Spleen (tissue), 11 donors: ENCODE results near the gene ADAP1. TPM values are rescaled to one million over a fixed set of nuclear protein-coding genes. Genes with fewer than 3 reads are reported as not detected.
A peak's percentile ranks its signal among the peaks of the same experiment; 100 is the strongest.

Experiments used
- DNase-seq: peaks from one replicate; pipeline ENCODE4 v3.0.0-alpha.2; 2020
- H3K27ac ChIP-seq, 8 donors: fragments of 200-600 bp; sonication (generic) in 7 of 8; 1 replicate in 4 of 8; 2 replicates in 4 of 8; pipeline versions ENCODE4 v1.5.0 to v1.8.0; 2016 to 2021; ENCODE audit warnings: inconsistent platforms in 4 of 8, mild to moderate bottlenecking in 4 of 8, moderate library complexity in 1 of 8
- H3K27me3 ChIP-seq, 7 donors: fragments of 200-600 bp; sonication (generic) in 6 of 7; replicated peaks in 1 of 7; 1 replicate in 4 of 7; 2 replicates in 3 of 7; pipeline versions ENCODE4 v1.5.0 to v1.8.0; 2016 to 2021; ENCODE audit warnings: inconsistent platforms in 3 of 7, mild to moderate bottlenecking in 1 of 7
- H3K36me3 ChIP-seq, 6 donors: fragments of 200-600 bp; sonication (generic) in 5 of 6; 1 replicate in 4 of 6; 2 replicates in 2 of 6; pipeline versions ENCODE4 v1.5.0 to v1.8.0; 2016 to 2021; ENCODE audit warnings: inconsistent platforms in 2 of 6
- H3K4me1 ChIP-seq, 6 donors: fragments of 200-600 bp; sonication (generic) in 5 of 6; 1 replicate in 3 of 6; 2 replicates in 3 of 6; pipeline versions ENCODE4 v1.5.0 to v1.8.0; 2016 to 2021; ENCODE audit warnings: inconsistent platforms in 3 of 6
- H3K4me3 ChIP-seq, 8 donors: fragments of 200-600 bp; sonication (generic) in 7 of 8; 1 replicate in 4 of 8; 2 replicates in 4 of 8; pipeline versions ENCODE4 v1.5.0 to v1.8.0; 2016 to 2021; ENCODE audit warnings: inconsistent platforms in 4 of 8, mild to moderate bottlenecking in 4 of 8, moderate library complexity in 2 of 8
- H3K9me3 ChIP-seq, 8 donors: fragments of 200-600 bp; sonication (generic) in 7 of 8; 1 replicate in 4 of 8; 2 replicates in 4 of 8; pipeline versions ENCODE4 v1.5.0 to v1.8.0; 2016 to 2021; ENCODE audit warnings: inconsistent platforms in 4 of 8
- POLR2A ChIP-seq, 3 donors: fragments of 450-650 bp; IDR thresholded peaks; one replicate each; pipeline ENCODE4 v1.5.1; 2017; ENCODE audit warnings: antibody characterized with exemption in 3 of 3, mild to moderate bottlenecking in 1 of 3
- POLR2AphosphoS5 ChIP-seq, 3 donors: sonication (generic); formaldehyde crosslinking; IDR thresholded peaks; one replicate each; pipeline ENCODE4 v1.5.1; 2017; ENCODE audit warnings: antibody characterized with exemption in 3 of 3
- WGBS, 5 donors: extraction: QIAGEN DNeasy Blood & Tissue Kit in 3 of 5; methylation state at CpG; one replicate each; pipeline versions ENCODE4 v1.1.5 to v1.1.7; 2013 to 2018; 5-methylcytosine and 5-hydroxymethylcytosine counted together
- intact Hi-C: fragments of 100-400 bp; cut with DNase I; formaldehyde crosslinking; loops from one replicate; pipeline ENCODE4 v1.15.0; 2023; ENCODE audit warnings: low total_unique reads
- polyA plus RNA-seq, 3 donors: library from polyadenylated mRNA; stranded (reverse); fragments of 200-250 nt; gene quantifications; one replicate each; pipeline ENCODE4 v1.2.1, GENCODE V29; 2013
- total RNA-seq, 7 donors: library from RNA; depleted of rRNA in 3 of 7; stranded (reverse); fragments of >200 nt in 3 of 7; fragmentation: NEBNext Ultra II Directional in 4 of 7; extraction: Animal tissue kit (Norgen Biotek cat#: 25700) in 4 of 7; gene quantifications; one replicate each; pipeline versions ENCODE4 v1.1.0 to v1.2.1, GENCODE V29; 2016 to 2021
- TF ChIP-seq, protein P1 (sequence below), 11 experiments: fragments of 200-600 bp in 7 of 11; fragments of 450-650 bp in 4 of 11; sonication (generic) in 4 of 11; IDR thresholded peaks in 8 of 11; conservative IDR thresholded peaks in 3 of 11; 1 replicate in 7 of 11; 2 replicates in 4 of 11; pipeline versions ENCODE4 v1.4.0 to v1.8.0; 2016 to 2021; ENCODE audit warnings: antibody characterized with exemption in 11 of 11, inconsistent platforms in 4 of 11, mild to moderate bottlenecking in 1 of 11
- donor health status: healthy with polysubstance abuse.
- donor health status: DM: no; HTN: no; CAD: no; lungs with moderate emphysema.
- donor health status: DM: no; HTN: no; CAD: no.
- donor health status: Bipolar disorder and iron deficiency.
- donor health status: healthy.
- donor health status: DM: no; HTN: no; CAD: no.
- donor health status: DM: yes; HTN: yes; CAD: no.

The ADAP1 gene
- total and polyA plus RNA-seq, 10 donors: 8.7 to 38.6 (median 22.7) TPM

DNA sequence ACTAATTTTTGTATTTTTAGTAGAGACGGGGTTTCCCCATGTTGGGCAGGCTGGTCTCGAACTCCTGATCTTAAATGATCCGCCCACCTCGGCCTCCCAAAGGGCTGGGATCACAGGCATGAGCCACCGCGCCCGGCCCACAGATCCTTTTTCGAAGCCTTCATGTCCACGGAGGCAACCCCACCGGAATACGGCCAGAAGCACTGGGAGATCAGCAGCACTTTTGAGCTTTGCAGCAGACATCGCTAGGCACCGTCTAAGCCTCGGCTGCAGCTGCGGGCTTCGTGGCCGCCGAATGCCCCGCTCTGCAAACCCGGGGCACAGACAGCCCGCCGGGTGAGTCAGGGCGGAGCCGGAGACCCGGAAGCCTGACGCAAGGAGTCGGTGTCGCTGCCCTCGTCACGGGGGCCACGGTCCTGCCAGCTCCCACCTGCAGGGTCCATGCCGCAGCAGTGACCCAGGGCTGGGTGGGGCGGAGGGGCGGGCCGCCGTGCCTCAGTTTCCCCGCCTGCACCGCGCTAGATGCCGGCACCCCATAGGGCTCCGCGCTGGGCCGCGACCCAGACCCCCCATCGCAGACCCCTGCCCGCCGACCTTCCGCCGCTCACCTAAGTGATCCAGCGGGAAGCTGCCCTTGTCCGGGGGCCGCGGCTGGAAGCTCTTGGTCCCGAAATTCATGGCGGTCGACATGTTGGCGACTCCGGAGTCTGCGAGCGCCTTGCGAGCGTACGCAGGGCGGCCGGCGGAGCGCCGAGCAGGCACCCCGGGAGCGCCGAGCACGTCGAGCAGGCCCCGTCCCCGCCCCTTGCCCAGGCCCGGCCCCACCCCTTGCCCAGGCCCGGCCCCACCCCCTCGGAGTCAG lies 20.6 kb upstream of the ADAP1 start, which contains the start of gene COX19:
Gene COX19, minus strand, starts transcription at position 730 of the 862 bp plus-strand sequence. Its CDS starts 40 bp downstream, at position 690.
- H3K27me3 ChIP-seq: no peaks in the 10 kb centered on the region
- peak; percentile 61 to 84 (median 62) for TF ChIP-seq POLR2A (IDR thresholded peaks at IDR 0.05)
- TF ChIP-seq, protein P1, sequence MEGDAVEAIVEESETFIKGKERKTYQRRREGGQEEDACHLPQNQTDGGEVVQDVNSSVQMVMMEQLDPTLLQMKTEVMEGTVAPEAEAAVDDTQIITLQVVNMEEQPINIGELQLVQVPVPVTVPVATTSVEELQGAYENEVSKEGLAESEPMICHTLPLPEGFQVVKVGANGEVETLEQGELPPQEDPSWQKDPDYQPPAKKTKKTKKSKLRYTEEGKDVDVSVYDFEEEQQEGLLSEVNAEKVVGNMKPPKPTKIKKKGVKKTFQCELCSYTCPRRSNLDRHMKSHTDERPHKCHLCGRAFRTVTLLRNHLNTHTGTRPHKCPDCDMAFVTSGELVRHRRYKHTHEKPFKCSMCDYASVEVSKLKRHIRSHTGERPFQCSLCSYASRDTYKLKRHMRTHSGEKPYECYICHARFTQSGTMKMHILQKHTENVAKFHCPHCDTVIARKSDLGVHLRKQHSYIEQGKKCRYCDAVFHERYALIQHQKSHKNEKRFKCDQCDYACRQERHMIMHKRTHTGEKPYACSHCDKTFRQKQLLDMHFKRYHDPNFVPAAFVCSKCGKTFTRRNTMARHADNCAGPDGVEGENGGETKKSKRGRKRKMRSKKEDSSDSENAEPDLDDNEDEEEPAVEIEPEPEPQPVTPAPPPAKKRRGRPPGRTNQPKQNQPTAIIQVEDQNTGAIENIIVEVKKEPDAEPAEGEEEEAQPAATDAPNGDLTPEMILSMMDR (IDR thresholded peaks at IDR 0.05 in 8 of 11, conservative IDR thresholded peaks at IDR 0.05 in 3 of 11): peak in 1 of 11 experiments; percentile 16
- TF ChIP-seq POLR2AphosphoS5 (IDR thresholded peaks at IDR 0.05): peak; percentile 94 to 98 (median 96)
- H3K4me3 ChIP-seq: peak within 1 kb of the TSS; percentile 92 to 100 (median 100)
- 0 to 1% (median 0%) methylated on average over 13 to 78 of the region's 78 CpGs for WGBS, 5 donors
- peak within 1 kb of the TSS; percentile 97 to 100 (median 99) for H3K27ac ChIP-seq
- peak; percentile 98 for DNase-seq
- peaks cover 21 to 62% (median 43%) of the 10 kb centered on the region in 6 donors for H3K4me1 ChIP-seq
- no peaks in the 10 kb centered on the region for H3K9me3 ChIP-seq
- H3K36me3 ChIP-seq: peaks cover 0 to 35% (median 30%) of the 10 kb centered on the region in 6 donors
- intact Hi-C loops: no loop called here

DNA sequence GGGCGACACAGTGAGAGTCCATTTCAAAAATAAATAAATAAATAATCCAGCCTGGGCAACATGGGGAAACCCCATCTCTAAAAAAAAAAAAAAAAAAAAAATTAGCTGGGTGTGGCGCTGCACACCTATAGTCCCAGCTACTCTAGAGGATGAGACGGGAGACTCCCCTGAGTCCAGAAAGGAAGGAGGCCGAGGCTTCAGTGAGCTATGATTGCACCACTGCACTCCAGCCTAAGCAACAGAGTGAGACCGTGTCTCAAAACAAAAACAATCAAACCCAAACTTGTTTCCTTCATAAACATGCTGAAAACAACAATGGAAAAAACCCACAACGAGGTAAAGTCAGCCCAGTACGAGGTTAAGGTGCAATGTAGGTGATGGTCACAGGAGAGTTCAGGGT lies 19.7 kb upstream of the ADAP1 start:
- Histone ChIP-seq H3K9me3 (no peaks in the 10 kb centered on the region), H3K4me1 (peaks cover 21 to 71% (median 47%) of the 10 kb centered on the region in 6 donors), H3K27ac (peak overlapping the region in 5 of 8 donors; percentile 97 to 100 (median 99)), H3K4me3 (peak overlapping the region; percentile 92 to 100 (median 100)), H3K27me3 (no peaks in the 10 kb centered on the region), H3K36me3 (peaks cover 0 to 44% (median 39%) of the 10 kb centered on the region in 6 donors)
- 20 to 37% (median 26%) methylated on average over 7 of the region's 7 CpGs for WGBS, 5 donors
- DNase-seq: no peak
- TF ChIP-seq POLR2A (IDR thresholded peaks at IDR 0.05): no peak
- no peak for TF ChIP-seq POLR2AphosphoS5 (IDR thresholded peaks at IDR 0.05)
- TF ChIP-seq, protein P1 (IDR thresholded peaks at IDR 0.05 in 8 of 11, conservative IDR thresholded peaks at IDR 0.05 in 3 of 11): no peak
- intact Hi-C loops: no loop called here

DNA sequence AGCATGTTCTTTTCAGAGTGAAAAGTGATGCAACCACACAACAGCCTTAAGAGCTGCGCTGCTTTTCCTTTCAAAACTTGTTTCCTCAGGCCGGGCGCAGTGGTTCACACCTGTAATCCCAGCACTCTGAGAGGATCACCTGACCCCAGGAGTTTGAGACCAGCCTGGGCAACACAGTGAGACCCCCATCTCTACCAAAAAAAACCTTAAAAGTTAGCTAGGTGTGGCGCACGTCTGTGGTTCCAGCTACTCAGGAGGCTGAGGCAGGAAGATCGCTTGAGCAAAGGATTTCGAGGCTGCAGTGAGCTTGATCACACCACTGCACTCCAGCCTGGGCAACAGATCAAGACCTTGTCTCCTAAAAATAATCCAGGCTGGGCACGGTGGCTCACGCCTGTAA lies 18.8 kb upstream of the ADAP1 start:
- H3K36me3 ChIP-seq: peaks cover 0 to 53% (median 47%) of the 10 kb centered on the region in 6 donors
- H3K9me3 ChIP-seq: no peaks in the 10 kb centered on the region
- intact Hi-C loops: no loop called here
- TF ChIP-seq POLR2AphosphoS5 (IDR thresholded peaks at IDR 0.05) (no peak), POLR2A (IDR thresholded peaks at IDR 0.05) (no peak)
- TF ChIP-seq, protein P1 (IDR thresholded peaks at IDR 0.05 in 8 of 11, conservative IDR thresholded peaks at IDR 0.05 in 3 of 11): no peak
- H3K27ac ChIP-seq: no peak overlapping the region
- H3K4me1 ChIP-seq: peaks cover 21 to 79% (median 48%) of the 10 kb centered on the region in 6 donors
- DNase-seq: no peak
- 83 to 88% (median 84%) methylated on average over 7 to 9 of the region's 9 CpGs for WGBS, 5 donors
- H3K4me3 ChIP-seq: peak overlapping the region in 3 of 8 donors; percentile 92 to 100 (median 100)
- no peaks in the 10 kb centered on the region for H3K27me3 ChIP-seq
